Hepatocyte (in vitro differentiated cells): ENCODE measurements around the gene DUSP16. TPM values are rescaled to one million over a fixed set of nuclear protein-coding genes. Genes with fewer than 3 reads are reported as not detected.

Experiments
- DNase-seq: peaks from one replicate; pipeline ENCODE4 v3.0.0-alpha.2; 2016; ENCODE audit warnings: low spot score
- H2AFZ ChIP-seq: fragments of 200-600 bp; sonication (generic); 2 replicates; pipeline ENCODE4 v1.6.0; 2016; ENCODE audit warnings: antibody characterized with exemption, mild to moderate bottlenecking
- H3K27ac ChIP-seq: fragments of 200-600 bp; sonication (generic); 2 replicates; pipeline ENCODE4 v1.5.1; 2016; ENCODE audit warnings: mild to moderate bottlenecking
- H3K27me3 ChIP-seq: fragments of 200-600 bp; sonication (generic); 2 replicates; pipeline ENCODE4 v1.6.1; 2016
- H3K36me3 ChIP-seq: fragments of 200-600 bp; sonication (generic); replicated peaks from 2 replicates; pipeline ENCODE4 v1.5.1; 2016; ENCODE audit warnings: low read depth; ENCODE audit not compliant: insufficient read depth
- H3K4me1 ChIP-seq: fragments of 200-600 bp; sonication (generic); 2 replicates; pipeline ENCODE4 v1.5.1; 2016; ENCODE audit warnings: mild to moderate bottlenecking, moderate library complexity; ENCODE audit not compliant: insufficient read depth
- H3K4me2 ChIP-seq: fragments of 200-600 bp; sonication (generic); 2 replicates; pipeline ENCODE4 v1.6.0; 2016
- H3K4me3 ChIP-seq: fragments of 200-600 bp; sonication (generic); 2 replicates; pipeline ENCODE4 v1.5.1; 2016; ENCODE audit warnings: mild to moderate bottlenecking
- H3K79me2 ChIP-seq: fragments of 200-600 bp; sonication (generic); 2 replicates; pipeline ENCODE4 v1.6.0; 2017; ENCODE audit warnings: mild to moderate bottlenecking
- H3K9me2 ChIP-seq: fragments of 200-600 bp; sonication (generic); replicated peaks from 2 replicates; pipeline ENCODE4 v1.6.0; 2017; ENCODE audit warnings: mild to moderate bottlenecking; ENCODE audit not compliant: insufficient read depth
- H3K9me3 ChIP-seq: fragments of 200-600 bp; sonication (generic); 2 replicates; pipeline ENCODE4 v1.5.1; 2016; ENCODE audit warnings: low read depth, mild to moderate bottlenecking
- H4K20me1 ChIP-seq: fragments of 200-600 bp; sonication (generic); 2 replicates; pipeline ENCODE4 v1.6.0; 2016; ENCODE audit warnings: mild to moderate bottlenecking; ENCODE audit not compliant: insufficient read depth, poor library complexity, severe bottlenecking
- EZH2 ChIP-seq: fragments of 200-600 bp; sonication (generic); IDR thresholded peaks from 2 replicates; pipeline ENCODE4 v1.6.1; 2016; ENCODE audit warnings: antibody characterized with exemption, mild to moderate bottlenecking, borderline replicate concordance
- EZH2phosphoT487 ChIP-seq: fragments of 200-600 bp; sonication (generic); IDR thresholded peaks from one replicate; pipeline ENCODE4 v1.6.1; 2018; ENCODE audit warnings: antibody characterized with exemption, mild to moderate bottlenecking, low read depth, moderate library complexity; ENCODE audit not compliant: unreplicated experiment, severe bottlenecking
- WGBS: methylation state at CpG from one replicate; pipeline ENCODE4 v1.1.6; 2016; ENCODE audit warnings: low lambda C conversion rate; ENCODE audit errors: missing lambda C conversion rate; 5-methylcytosine and 5-hydroxymethylcytosine counted together
- polyA plus RNA-seq: library from polyadenylated mRNA; unstranded; fragments of >200 nt; fragmentation: Nextera tagmentation; extraction: Ambion mirVana; gene quantifications from 2 replicates; pipeline ENCODE4 v1.2.1, GENCODE V29; 2016
- total RNA-seq: library from RNA; depleted of rRNA; stranded (reverse); fragments of >200 nt; gene quantifications from 2 replicates; pipeline ENCODE4 v1.2.3, GENCODE V29; 2014
- TF ChIP-seq, protein P1 (sequence below): fragments of 200-600 bp; sonication (generic); IDR thresholded peaks from 2 replicates; pipeline ENCODE4 v1.5.1; 2016; ENCODE audit warnings: antibody characterized with exemption, mild to moderate bottlenecking; ENCODE audit not compliant: poor library complexity

The DUSP16 gene, protein sequence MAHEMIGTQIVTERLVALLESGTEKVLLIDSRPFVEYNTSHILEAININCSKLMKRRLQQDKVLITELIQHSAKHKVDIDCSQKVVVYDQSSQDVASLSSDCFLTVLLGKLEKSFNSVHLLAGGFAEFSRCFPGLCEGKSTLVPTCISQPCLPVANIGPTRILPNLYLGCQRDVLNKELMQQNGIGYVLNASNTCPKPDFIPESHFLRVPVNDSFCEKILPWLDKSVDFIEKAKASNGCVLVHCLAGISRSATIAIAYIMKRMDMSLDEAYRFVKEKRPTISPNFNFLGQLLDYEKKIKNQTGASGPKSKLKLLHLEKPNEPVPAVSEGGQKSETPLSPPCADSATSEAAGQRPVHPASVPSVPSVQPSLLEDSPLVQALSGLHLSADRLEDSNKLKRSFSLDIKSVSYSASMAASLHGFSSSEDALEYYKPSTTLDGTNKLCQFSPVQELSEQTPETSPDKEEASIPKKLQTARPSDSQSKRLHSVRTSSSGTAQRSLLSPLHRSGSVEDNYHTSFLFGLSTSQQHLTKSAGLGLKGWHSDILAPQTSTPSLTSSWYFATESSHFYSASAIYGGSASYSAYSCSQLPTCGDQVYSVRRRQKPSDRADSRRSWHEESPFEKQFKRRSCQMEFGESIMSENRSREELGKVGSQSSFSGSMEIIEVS
- total RNA-seq (74.1 and 78.0 TPM in 2 replicates), polyA plus RNA-seq (13.4 and 14.3 TPM in 2 replicates)

DNA sequence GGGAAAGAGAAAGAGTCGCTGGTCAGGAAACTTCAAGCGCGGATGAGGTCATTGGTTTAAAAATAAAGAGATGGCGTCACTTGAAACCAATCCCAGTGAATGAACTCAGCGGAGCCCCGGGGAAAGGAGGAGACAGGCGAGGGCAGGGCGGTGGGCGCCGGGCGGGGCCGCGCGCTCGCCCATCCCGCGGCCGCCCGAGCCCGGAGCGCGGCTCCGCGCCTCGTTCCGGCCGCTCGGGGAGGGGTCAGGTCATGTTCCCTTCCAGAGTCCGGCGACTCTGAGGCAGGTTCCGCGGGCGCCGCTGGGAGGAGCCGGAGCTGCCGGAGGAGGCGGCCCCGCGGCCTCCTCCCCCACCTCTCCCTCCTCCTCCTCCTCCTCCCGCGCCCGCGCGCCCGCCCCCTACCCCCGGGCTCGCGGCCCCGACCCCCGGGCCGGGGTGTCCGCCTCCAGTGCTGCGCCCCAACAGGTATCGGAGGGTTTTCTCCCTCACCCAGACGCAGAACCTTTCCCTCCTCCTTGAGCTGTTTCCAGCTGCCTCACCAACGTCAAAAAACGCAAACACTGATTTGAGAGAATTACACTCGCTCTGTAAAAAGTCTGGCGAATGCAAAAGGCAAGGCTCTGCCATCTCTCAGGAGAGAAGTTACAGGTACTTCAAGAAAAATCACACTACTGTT is at the start of gene DUSP16:
Gene DUSP16, minus strand, starts transcription at position 279 of the 677 bp plus-strand sequence. CDS start 41,765 bp downstream, outside the sequence.
- peak within 1 kb of the TSS; percentile 71 for H3K4me3 ChIP-seq
- H3K36me3 ChIP-seq, result no peaks in the 10 kb centered on the region
- no peaks in the 10 kb centered on the region for H4K20me1 ChIP-seq
- no peaks in the 10 kb centered on the region for H3K9me2 ChIP-seq
- H2AFZ ChIP-seq, result peak within 1 kb of the TSS; percentile 75
- H3K27me3 ChIP-seq, result no peaks in the 10 kb centered on the region
- H3K9me3 ChIP-seq, result no peaks in the 10 kb centered on the region
- peak within 1 kb of the TSS; percentile 100 for H3K27ac ChIP-seq
- under 1% methylated on average over 23 of the region's 59 CpGs for WGBS
- peak; percentile 96 for DNase-seq
- TF ChIP-seq EZH2phosphoT487 (no peak), EZH2 (no peak)
- TF ChIP-seq, protein P1, sequence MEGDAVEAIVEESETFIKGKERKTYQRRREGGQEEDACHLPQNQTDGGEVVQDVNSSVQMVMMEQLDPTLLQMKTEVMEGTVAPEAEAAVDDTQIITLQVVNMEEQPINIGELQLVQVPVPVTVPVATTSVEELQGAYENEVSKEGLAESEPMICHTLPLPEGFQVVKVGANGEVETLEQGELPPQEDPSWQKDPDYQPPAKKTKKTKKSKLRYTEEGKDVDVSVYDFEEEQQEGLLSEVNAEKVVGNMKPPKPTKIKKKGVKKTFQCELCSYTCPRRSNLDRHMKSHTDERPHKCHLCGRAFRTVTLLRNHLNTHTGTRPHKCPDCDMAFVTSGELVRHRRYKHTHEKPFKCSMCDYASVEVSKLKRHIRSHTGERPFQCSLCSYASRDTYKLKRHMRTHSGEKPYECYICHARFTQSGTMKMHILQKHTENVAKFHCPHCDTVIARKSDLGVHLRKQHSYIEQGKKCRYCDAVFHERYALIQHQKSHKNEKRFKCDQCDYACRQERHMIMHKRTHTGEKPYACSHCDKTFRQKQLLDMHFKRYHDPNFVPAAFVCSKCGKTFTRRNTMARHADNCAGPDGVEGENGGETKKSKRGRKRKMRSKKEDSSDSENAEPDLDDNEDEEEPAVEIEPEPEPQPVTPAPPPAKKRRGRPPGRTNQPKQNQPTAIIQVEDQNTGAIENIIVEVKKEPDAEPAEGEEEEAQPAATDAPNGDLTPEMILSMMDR, result no peak
- peaks cover 34% of the 10 kb centered on the region for H3K79me2 ChIP-seq
- H3K4me1 ChIP-seq, result peaks cover 14% of the 10 kb centered on the region
- H3K4me2 ChIP-seq, result peak within 1 kb of the TSS; percentile 77

DNA sequence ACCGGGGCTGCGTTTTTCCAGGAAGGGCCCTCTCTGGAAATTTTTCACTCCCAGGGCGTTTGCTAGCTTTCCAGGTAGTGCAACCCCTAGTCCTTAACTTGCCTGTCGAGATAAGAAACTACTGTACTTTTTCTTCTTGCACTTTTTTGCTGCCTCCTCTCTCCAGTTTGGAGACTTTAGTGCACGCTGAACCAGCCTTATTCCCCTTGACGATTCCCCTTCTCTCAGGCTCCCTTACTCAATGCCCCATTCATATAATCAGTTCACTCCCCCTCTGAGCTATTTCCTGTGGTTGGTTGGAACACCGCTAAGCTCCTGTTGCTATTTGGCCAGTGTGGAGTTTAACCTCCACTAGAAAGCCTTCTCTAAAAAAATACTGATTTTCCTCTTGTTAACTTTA is 49.7 kb upstream of the DUSP16 start:
- no peaks in the 10 kb centered on the region for H3K9me3 ChIP-seq
- H3K79me2 ChIP-seq, result peaks cover 47% of the 10 kb centered on the region
- peak overlapping the region; percentile 76 for H3K4me2 ChIP-seq
- H2AFZ ChIP-seq, result peak overlapping the region; percentile 46
- H3K9me2 ChIP-seq, result no peaks in the 10 kb centered on the region
- H3K36me3 ChIP-seq, result no peaks in the 10 kb centered on the region
- H3K27ac ChIP-seq, result peak overlapping the region; percentile 91
- peaks cover 7% of the 10 kb centered on the region for H3K4me1 ChIP-seq
- WGBS, result 3% methylated on average over 7 of the region's 7 CpGs
- TF ChIP-seq, protein P1, result no peak
- no peak for TF ChIP-seq EZH2
- TF ChIP-seq EZH2phosphoT487, result no peak
- H3K4me3 ChIP-seq, result peak overlapping the region; percentile 37
- H3K27me3 ChIP-seq, result no peaks in the 10 kb centered on the region
- H4K20me1 ChIP-seq, result no peaks in the 10 kb centered on the region
- DNase-seq, result peak; percentile 40

DNA sequence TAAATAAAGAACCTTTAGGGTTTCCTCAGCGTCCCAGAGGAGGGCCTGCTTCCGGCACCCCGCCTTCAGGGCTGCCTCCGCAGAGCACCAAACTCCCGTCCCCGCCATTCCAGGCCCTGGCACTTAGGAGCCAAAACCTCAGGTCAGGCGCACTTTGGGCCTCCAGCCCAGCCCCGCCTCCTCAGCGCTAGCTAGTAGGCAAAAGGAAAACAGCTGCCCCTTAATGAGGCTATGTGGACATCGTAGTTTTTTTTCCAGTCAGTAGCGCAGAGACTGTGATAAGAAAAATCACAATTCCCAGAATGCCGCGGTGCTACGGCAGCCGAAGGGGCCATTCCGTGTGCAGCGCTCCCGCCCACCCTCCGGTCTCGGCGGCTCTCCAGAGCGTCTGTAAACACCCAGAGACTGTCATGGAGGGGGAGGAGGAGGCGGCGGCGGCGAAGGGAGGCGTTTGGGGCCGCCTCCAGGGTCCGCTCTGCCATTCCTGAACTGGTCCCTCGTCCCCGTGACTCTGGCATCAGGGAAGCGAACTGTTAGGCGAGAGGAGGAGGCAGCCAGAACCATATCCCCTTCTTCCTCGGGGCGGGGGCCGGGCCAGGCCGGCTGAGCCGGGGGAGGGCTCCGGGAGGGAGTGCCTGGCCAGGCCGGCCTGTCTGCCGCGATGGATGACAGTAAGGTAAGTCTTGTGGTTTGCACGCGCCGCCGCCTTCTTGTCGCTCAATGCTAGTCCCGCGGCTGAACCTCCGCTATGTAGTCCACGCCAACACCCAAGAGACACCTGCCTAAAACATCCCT is 49.0 kb upstream of the DUSP16 start, which contains the start of gene CREBL2:
Gene CREBL2, plus strand, starts transcription at position 365 of the 795 bp plus-strand sequence. Its CDS starts 297 bp downstream, at position 662.
- peaks cover 7% of the 10 kb centered on the region for H3K4me1 ChIP-seq
- no peaks in the 10 kb centered on the region for H3K9me3 ChIP-seq
- TF ChIP-seq EZH2 (no peak), EZH2phosphoT487 (no peak)
- TF ChIP-seq, protein P1, result no peak
- H2AFZ ChIP-seq, result peak within 1 kb of the TSS; percentile 46
- peak within 1 kb of the TSS; percentile 91 for H3K27ac ChIP-seq
- H3K4me3 ChIP-seq, result peak within 1 kb of the TSS; percentile 37
- peak within 1 kb of the TSS; percentile 76 for H3K4me2 ChIP-seq
- peaks cover 41% of the 10 kb centered on the region for H3K79me2 ChIP-seq
- WGBS, result under 1% methylated on average over 40 of the region's 51 CpGs
- H4K20me1 ChIP-seq, result no peaks in the 10 kb centered on the region
- peak; percentile 97 for DNase-seq
- H3K27me3 ChIP-seq, result no peaks in the 10 kb centered on the region
- no peaks in the 10 kb centered on the region for H3K36me3 ChIP-seq
- H3K9me2 ChIP-seq, result no peaks in the 10 kb centered on the region
